ENCODE data around the gene RPS5.

DNA sequence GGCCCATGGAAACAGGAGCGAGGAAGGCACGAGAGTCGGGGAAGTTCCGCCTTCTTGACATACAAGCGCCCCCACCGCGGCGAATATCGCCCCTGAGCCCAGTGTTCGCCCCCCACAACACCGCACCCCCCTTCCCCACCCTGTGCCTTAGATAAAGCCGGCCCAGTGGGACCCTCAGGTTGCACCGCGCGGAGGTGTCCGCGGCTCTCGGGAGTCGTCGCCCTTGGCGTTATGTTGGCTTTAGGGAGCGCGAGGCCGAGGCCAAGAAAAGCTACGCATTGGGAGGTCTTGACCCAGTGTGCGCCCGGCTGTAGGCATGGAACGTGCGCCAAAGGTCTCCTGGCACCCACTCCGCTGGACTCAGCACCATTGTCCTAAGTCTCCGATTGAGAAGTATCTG is 53.5 kb downstream of the RPS5 start:
- TF ChIP-seq POLR2A (IDR thresholded peaks at IDR 0.05), result no peak
- TF ChIP-seq, protein P1, sequence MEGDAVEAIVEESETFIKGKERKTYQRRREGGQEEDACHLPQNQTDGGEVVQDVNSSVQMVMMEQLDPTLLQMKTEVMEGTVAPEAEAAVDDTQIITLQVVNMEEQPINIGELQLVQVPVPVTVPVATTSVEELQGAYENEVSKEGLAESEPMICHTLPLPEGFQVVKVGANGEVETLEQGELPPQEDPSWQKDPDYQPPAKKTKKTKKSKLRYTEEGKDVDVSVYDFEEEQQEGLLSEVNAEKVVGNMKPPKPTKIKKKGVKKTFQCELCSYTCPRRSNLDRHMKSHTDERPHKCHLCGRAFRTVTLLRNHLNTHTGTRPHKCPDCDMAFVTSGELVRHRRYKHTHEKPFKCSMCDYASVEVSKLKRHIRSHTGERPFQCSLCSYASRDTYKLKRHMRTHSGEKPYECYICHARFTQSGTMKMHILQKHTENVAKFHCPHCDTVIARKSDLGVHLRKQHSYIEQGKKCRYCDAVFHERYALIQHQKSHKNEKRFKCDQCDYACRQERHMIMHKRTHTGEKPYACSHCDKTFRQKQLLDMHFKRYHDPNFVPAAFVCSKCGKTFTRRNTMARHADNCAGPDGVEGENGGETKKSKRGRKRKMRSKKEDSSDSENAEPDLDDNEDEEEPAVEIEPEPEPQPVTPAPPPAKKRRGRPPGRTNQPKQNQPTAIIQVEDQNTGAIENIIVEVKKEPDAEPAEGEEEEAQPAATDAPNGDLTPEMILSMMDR (IDR thresholded peaks at IDR 0.05), result no peak

Data from prostate gland (tissue), 2 donors.